HG03159 (cell line): ENCODE results near the gene ECD.

Experiments
- ATAC-seq: cut with Tn5 transposase; IDR thresholded peaks from one replicate; pipeline ENCODE4 v1.9.1; 2021; ENCODE audit warnings: mild to moderate bottlenecking, moderate library complexity; ENCODE audit not compliant: unreplicated experiment

The ECD gene

GRCh38 chr10:73099141-73099540, 68.7 kb downstream of the ECD start:
- no peak for ATAC-seq

GRCh38 chr10:73097305-73097670, 70.5 kb downstream of the ECD start:
- ATAC-seq: no peak

- peak; percentile 80 for ATAC-seq
Observed at GRCh38 chr10:73096449-73097304, 71.1 kb downstream of the ECD start, which contains the start of gene P4HA1. Gene P4HA1, minus strand, starts transcription at chr10:73096866. Its CDS starts 21,983 bp downstream, at chr10:73074883.

GRCh38 chr10:73096041-73096448, 71.8 kb downstream of the ECD start:
- peak; percentile 25 for ATAC-seq

- ATAC-seq: no peak
Observed at GRCh38 chr10:73095481-73096021, 72.3 kb downstream of the ECD start.

GRCh38 chr10:73094986-73095480, 72.8 kb downstream of the ECD start:
- ATAC-seq: no peak

- no peak for ATAC-seq
Observed at GRCh38 chr10:73093922-73094850, 73.6 kb downstream of the ECD start.

- no peak for ATAC-seq
Observed at GRCh38 chr10:73092830-73093229, 75.0 kb downstream of the ECD start.

- ATAC-seq: no peak
Observed at GRCh38 chr10:73088304-73088703, 79.5 kb downstream of the ECD start.

- no peak for ATAC-seq
Observed at GRCh38 chr10:73086816-73087215, 81.0 kb downstream of the ECD start.

- ATAC-seq: no peak
Observed at GRCh38 chr10:73084209-73084608, 83.6 kb downstream of the ECD start.
